Measurements from ENCODE around the gene CAMTA1.
A peak's percentile ranks its signal among the peaks of the same experiment; 100 is the strongest.

The CAMTA1 gene

DNA sequence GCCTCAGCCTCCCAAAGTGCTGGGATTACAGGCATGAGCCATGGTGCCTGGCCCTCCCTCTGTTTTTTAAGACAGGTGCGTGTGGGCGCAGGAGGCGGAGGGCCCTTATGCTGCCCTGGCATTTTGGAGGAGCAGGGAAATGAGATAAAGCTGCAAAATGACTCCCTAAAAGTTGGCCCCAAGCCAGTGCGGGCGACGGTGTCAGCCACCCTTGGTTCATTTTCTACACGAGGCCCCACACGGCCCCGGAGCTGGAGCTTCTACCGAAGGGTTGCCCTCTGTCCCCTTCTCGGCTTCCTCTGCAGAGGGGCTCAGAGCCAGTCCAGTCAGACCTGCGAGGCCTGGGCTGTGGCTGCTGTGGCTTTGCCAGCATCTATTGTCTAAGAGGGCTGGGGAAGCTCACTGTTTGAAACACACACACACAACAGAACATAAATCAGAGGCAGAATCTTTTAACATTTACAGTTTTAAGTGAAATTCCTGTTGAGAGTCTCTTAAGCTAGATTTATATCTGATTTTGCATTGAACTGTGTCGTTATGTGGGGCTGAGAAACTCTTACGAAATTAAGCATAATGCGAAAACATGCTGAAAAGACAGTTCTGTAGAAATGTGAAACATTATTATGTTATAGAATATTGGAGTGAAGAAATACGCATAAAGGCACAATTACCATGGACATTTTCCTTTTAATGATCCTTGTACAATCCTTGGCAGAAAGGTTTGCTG, 255.9 kb downstream of the CAMTA1 start:
- no peak for DNase-seq (ENCODE audit: low read depth)

DNA sequence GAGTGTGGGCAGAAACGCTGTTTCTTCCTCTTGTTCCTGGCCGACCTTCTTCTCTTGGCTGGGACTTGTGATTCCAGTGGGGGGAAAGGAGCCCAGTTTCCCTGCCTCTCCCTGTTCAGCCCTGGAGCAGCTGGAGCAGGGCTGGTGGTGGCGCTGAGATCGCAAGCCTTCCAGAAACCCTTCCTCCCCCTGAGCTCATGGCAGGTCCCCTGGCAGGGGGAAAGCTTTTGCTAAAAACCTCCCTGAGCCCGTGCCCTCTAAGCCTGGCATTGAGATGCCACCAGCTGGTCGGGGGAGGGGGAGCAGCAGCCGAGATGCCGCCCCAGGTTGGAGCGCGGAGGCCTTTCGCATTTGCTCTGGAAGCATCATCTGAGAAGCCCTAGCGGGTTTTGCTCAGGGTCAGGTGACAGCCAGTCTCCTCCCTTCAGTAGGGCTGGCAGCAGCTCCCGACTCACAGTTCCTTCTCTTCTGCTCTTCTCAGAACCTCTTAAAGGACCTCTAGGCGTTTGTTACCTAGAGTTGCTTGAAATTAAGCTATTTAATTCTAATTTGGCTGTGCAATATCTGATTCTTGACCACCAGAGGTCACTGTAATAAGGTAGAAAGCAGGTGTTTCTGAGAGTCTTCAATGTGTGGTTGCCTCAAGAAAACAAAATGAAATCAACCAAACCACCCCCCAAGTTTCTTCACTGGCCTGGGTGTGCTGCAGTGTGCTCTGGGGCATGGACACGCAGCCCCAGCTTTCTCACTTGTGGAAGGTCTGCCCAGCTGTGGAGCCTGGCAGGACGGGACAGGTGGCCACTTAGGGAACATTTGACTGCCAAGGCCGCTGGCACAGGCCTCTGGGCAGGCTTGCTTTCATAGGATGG, 257.3 kb downstream of the CAMTA1 start:
- DNase-seq (ENCODE audit: low read depth) = no peak

DNA sequence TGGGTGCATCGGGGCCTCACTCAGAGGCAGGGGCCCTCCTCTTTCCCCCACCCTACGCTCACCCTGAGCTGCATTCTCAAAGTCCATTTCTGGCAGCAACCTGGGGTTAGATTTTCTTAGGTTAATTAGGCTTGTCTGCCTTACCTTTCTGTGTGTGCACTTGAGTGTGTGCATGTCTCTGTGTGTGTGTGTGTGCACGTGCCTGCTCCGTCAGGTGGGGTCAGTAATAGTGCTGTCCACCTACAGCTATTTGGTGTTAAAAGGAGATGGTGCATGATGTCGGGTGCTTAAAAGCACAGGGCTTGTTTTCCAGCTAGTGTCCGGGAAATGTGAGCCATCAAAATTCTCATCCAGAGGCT, 257.9 kb downstream of the CAMTA1 start:
- DNase-seq (ENCODE audit: low read depth) = no peak

GRCh38 chr1:7043719-7044535, 258.7 kb downstream of the CAMTA1 start:
- no peak for DNase-seq (ENCODE audit: low read depth)

GRCh38 chr1:7045897-7046296, 260.6 kb downstream of the CAMTA1 start:
- DNase-seq (ENCODE audit: low read depth) = no peak

GRCh38 chr1:7046314-7046713, 261.1 kb downstream of the CAMTA1 start:
- DNase-seq (ENCODE audit: low read depth) = no peak

- DNase-seq (ENCODE audit: low read depth) = no peak
Observed at GRCh38 chr1:7046891-7047290, 261.6 kb downstream of the CAMTA1 start.

DNA sequence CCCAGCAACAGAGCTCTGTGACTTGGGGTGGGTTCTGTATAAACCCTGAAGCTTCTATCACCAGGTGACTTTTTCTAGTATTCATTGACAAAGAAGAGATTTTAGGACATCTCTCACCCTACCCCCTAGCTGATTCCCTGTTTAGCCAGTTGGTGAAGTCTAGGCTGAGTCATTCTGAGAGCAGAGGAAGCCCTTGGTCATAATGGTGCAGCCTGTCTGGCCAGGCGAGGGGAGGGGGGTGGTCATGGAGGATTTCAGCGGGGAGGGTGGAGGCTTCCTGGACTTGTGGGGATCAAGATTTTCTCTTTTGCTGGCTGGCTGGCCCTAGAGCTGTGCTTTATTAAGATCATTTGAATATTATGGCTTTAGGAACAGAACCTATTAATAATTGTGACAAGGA, 262.6 kb downstream of the CAMTA1 start:
- no peak for DNase-seq (ENCODE audit: low read depth)

DNA sequence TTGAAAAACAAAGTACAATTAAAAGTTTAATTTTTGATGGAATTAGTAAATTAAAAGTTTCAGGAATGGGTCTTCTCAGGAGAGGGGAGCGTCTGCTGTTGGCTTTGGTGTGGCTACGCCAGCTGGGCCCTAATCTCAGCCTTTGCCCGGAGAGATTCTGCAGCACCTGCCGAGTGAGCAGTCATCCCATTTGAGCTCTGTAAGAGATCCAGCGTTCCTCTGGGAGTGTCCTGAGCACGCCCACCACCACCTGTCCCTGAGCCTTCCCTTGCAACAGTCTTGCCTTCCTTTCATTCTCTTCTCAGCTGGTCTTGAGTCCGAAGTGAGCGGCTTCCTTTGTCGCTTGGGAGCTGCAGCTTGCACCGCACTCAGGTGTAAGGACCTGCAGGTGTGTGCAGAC, 263.1 kb downstream of the CAMTA1 start:
- DNase-seq (ENCODE audit: low read depth) = no peak

DNA sequence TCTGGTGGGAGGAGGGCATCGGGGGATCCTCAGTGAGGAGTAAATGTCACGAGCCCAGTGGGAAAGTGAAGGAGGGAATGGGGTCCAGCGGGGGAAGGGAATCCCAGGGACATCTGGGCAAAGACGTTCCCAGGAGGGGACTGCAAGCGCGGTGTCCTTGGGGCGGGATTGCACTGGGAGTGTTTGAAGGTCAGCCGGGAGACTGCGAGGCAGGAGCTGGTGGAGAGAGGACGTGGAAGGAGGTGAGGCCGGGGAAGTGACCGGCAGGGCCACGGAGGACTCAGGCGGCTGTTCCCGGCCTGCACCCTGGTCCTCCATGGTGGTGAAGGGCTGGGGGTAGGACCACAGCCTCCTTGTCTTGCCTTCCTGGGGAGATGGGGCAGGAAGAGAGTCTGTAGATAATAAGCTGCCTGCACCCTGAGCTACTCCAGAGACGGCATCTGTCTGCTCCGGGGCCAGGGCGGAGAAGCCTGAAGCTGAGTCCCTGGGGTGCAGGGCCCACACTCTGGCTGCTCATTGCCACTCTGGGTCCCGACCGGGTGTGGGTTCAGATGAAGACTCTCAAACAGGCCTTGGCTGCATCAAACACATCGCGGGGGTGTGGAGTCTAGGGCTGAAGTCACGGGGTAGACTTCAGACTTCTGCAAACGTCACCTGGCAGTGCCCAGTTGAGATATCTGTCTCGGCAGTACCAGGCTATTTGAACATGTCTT, 264.8 kb downstream of the CAMTA1 start:
- no peak for DNase-seq (ENCODE audit: low read depth)

- no peak for DNase-seq (ENCODE audit: low read depth)
Observed at GRCh38 chr1:7050751-7051665, 265.8 kb downstream of the CAMTA1 start.

- no peak for DNase-seq (ENCODE audit: low read depth)
Observed at GRCh38 chr1:7052701-7053100, 267.4 kb downstream of the CAMTA1 start.

GRCh38 chr1:7060745-7061144, 275.5 kb downstream of the CAMTA1 start:
- no peak for DNase-seq (ENCODE audit: low read depth)

DNA sequence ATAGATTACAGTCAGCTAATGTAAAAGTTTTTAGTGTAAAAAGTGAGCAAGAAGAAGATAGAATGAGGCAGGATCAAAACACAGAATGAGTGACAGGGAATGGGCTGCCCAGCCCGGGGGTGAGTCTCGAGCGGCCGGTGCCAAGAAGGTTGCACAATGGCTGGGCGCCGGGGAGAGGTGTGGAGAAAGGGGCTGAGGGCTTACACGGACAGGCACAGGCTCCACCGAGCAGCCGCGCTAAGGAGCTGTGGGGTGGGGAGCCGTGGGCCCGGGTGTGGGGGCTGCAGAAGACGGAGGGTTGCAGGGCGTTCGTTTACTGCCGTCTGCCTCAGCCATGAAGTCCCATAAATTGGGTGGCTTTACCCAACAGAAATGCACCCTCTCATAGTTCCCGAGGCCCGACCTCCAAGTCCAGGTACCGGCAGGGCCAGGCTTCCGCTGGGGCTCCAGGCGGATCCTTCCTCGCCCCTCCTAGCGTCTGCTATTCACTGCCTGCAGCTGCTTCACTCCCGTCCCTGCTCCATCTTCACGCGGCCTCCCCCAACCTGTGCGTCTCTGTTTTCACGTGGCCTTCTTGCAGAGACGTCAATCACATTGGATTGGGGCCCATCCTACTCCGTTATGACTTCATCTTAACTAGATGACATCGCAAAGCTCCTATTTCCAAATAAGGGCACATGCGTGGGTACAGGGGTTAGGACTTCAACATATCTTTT, 277.2 kb downstream of the CAMTA1 start:
- DNase-seq (ENCODE audit: low read depth) = no peak

DNA sequence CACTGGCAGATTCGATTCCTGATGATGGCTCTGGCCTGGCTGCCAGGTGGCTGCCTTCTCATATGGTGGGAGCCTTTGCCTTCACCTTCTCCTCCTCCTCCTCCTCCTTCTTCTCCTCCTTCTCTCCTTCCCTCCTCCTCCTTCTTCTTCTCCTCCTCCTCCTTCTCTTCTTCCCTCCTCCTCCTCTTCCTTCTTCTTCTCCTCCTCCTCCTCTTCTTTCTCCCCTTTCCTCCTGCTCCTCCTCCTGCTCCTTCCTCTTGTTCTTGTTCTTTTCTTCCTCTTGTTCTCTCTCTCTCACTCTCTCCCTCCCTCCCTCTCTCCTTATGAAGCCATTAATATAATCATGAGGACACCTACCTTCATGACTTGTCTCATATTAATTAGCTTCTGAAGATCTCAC, 278.7 kb downstream of the CAMTA1 start:
- DNase-seq (ENCODE audit: low read depth) = no peak

DNA sequence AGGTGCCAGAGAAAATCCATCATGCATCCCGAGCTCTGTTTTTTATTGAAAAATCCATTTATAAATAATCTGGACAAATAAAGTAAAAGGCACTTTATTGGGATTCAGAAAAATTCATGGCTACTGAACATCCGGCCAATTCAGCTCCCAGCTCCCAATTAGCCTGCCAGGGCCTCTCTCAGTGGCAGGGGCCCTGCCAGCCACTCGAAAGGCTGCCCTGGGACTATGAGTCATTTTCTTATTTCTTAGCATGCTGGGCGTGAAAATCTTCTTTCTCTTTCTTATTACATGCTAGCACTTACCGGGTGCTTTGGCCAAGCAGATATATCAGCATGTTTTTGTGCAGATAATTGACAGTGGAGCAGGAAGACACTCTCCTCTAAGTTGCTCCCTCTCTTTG, 283.3 kb downstream of the CAMTA1 start:
- DNase-seq (ENCODE audit: low read depth) = no peak

DNA sequence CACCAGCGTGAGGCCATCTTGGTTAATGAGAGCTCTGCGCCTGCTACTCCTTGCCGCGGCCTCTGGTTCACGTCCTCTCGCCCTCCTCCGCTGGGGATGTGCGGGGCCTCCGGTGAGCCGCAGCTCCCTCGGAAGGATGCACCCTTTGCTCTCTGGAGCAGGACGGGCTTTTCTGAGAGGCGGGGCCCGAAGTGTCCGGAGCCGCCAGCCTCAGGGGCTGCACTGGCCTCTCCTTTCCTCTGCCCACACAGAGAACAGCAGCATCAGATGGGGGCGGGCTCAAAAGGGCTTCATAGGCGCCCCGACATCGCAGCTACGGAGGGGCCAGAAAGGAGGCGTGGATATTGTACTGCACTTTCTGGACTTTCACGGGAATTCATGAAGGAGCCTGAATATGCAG, 284.7 kb downstream of the CAMTA1 start:
- no peak for DNase-seq (ENCODE audit: low read depth)

- peak; percentile 49 for DNase-seq (ENCODE audit: low read depth)
Observed at GRCh38 chr1:7070389-7071029, 285.3 kb downstream of the CAMTA1 start.

DNA sequence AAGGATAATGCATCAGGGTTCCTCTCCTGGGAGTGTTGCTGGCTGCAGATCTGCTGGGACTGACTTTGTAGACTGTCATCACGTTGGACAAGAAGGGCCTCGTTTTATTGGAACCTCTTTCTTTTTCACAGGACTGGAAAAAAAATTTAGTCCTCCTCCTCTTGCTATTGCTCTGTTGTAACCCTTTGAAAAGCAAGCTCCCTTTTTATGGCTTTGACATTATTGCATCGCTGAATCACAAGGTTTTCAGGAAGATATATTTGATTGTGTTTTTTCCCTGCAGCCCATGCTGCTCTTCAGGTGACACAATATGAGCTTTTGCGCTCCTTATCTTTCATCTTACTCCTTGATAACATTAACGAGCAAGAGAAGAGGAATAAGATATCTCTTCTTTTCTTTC, 290.9 kb downstream of the CAMTA1 start:
- no peak for DNase-seq (ENCODE audit: low read depth)

- DNase-seq (ENCODE audit: low read depth) = no peak
Observed at GRCh38 chr1:7076572-7076971, 291.3 kb downstream of the CAMTA1 start.
